ENCODE results near the gene IQCH.

GRCh38 chr15:67510597-67511190, 256.1 kb downstream of the IQCH start:
- no peak for TF ChIP-seq CTCF (IDR thresholded peaks at IDR 0.05)
- TF ChIP-seq POLR2A (IDR thresholded peaks at IDR 0.05), result no peak
- TF ChIP-seq EP300 (IDR thresholded peaks at IDR 0.05), result no peak

Data from tibial nerve (tissue), 4 donors.